Measurements from ENCODE around the gene CNPY1.

CNPY1 gene

DNA sequence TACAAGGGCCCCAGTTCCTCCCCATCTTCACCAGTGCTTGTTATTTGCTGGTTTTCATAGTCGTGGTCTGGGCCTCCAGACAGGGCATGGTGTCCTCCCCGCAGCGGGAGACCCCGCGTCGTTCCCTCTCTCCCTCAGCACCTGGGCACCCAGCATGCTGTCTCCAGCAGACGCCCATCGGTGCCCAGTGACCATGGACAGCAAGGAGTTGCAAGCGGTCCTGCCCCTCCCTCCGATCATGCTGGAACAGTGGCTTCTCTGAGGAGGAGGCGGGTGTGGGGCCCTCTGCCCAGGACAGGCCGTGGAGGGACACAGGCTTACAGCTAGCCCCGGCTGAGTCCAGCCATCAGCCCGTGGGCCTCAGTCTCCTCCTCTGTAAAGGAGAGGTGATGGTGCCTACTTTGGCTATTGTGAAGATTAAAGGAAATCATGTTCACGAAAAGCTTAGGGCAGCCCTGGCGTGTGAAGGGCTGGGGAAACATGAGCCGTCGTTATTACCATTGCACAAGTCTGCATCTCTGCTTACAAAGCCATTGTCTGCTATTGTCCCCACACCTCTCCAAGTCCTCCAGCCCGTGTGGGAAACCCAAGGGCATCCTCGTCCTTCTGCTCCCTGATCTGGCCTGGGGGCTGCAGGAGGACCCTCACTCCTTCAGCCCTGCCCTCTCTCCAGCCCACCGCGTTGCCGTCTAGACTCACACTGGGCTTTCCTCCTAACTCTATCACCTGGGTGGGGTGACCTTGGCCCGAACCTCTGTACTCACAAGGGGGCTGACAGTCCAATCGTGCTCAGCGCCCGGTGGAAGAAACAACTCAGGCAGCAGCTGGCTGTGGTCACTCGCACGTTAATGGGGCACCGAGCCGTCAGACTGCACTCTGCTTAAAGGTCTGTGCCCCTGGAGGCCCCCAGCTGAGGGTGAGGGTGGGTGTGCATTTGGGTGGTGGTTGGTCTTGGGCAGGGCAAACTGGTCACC lies 58.6 kb downstream of the CNPY1 start:
- DNase-seq, result no peak

DNA sequence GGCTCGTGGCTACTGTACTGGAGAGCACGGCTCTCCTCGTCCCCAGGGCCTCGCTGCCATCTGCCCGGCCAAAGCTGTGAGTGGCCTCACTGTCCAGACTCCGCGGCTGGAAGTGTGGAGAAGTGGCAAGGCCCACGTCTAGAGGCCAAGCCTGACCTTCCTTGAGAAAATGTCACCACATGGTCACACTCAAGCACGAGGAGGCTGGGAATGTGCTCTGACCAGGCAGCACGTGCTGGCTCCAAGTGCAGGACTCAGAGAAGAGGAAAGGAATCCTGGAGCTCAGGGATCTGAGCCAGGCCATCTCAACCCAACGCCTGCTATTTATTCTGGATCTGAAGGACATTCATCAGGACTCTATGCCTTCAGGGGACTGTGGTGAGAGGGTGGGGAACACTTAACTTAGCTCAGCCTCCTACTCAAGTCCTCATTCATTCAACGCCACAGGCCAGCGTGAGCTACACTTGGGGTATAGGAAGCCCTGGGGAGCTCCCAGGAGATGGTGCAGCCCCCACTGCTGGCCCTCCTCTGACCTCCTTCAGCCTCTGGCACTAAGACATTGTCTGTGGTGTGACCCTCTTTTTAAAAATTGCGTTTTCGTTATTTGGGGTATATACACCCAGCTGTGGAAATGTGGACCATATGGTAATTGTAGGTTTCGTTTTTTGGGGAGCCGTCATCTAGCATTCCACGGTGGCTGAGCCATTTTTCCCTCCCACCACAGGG lies 59.4 kb downstream of the CNPY1 start:
- no peak for DNase-seq

DNA sequence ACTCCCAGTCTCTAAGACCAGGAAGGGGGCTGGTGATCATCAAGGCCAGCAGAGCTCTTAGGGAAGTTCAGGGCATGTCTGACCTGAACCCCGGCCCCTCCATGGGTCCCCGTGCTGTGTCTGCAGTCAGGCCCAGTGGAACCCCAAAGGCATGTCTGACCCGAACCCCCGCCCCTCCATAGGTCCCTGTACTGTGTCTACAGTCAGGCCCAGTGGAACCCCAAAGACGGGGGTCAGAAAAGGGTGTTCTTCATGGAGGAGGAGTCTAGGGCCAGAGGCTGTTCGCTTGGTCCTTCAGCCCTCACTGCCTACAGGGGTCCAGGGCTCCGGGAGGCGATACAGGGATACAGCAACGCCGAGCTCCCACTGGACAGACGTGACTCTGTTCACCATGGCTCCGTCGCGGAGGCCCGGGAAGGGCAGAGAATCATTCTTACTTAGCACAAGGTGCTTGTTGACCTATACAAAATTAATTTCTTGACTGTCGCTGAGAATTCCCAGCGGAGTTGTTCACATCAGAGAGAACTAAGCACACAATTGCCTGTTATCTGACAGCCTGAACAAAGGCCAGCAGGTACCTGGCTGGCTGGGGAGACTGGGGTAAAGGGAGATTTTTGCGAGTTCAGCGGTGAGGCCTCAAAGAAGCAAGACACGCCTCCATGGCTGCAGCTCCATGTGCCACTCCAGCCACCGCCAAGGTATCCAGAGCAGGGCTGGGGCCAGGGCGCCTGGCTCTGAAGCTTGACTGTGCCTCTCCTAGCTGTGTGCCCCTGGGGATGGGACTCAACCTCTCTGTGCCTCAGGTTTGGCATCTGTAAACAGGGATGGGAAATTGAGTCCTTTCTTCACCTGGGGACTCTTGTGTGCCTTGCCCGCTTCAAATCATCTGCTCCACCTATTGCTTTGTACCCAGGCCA lies 61.6 kb downstream of the CNPY1 start:
- DNase-seq, result no peak

DNA sequence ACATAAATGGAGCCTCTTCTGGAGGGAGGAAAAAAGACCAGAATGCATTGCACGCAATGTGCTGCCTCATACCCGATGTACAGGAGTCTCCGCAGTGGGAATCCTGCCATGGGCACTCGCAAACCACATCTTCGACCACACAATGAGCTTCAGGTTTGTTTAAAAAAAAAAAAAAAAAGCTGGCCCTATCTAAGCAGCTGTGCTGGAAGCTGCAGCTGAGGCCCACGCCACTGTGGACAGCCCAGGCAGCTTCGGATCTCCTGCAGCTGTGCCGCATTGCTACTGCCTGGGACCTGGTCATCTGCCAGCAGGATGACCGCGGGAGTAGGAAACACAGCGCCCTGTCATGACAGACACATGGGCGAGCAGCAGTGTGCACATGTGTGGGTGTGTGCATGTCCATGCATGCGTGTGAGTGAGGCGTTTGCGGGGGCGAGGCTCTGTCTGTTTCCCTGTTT lies 62.5 kb downstream of the CNPY1 start:
- no peak for DNase-seq

DNA sequence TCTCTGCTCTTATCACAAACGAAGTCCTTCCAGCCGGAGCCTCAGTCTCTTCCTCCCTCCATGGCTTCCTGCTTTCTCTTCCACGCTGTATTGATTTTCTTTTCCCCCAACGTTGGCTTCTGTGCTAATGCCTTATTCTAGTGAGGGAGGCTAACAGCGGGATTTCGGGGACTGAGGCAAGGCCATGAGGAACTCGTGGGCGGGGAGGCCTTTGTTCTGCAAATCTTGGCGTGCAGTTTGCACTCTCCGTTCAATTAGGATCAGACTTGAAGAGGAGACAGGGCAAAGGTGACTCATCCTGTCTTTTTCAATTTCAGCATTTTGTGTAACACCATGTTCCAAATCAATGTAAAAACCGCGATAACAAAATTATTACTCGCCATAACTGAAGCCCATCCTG lies 63.1 kb downstream of the CNPY1 start:
- no peak for DNase-seq

DNA sequence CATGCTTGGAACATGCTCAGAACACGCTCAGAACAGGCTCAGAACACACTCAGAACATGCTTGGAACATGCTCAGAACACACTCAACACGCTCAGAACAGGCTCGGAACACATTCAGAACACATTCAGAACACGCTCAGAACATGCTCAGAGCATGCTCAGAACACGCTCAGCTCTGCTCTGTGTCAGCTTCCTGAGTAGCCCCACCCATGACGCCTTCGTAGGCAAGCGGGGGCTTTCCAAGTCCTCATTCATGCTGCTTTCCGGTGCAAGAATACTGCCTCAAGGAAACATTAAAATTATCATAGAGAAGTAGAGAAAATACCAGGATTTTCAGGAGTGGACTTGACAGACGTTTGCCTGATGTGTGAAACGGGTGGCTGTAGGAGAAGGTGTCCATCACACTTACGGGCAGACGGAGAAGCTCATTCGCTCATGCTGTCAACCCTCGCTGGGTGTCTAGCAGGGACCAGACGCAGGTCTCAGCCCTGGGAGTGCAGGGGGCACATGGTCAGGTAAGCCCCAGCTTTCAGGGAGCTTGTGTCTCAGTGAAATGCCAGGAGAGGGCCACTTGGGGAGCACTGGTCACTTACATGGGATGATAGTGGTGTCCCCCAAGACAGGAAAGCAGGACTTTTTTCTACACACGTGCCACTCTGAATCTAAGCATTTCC lies 63.7 kb downstream of the CNPY1 start:
- DNase-seq, result no peak

DNA sequence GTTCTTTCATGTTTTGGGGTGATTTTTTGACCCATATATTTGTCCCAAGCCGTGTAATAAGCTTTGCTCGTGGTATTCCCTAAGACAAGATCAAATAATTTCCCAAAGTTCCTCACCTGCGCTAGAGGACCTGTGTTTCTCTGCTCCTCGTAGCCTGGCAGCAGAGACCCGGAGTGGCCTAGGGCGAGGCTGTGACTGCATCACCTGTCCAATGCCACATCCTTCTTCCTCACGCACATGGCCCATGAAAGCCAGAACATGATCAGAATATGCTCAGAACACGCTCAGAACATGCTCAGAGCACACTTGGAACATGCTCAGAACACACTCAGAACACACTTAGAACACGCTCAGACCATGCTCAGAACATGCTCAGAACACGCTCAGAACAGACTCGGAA lies 64.6 kb downstream of the CNPY1 start:
- no peak for DNase-seq

DNA sequence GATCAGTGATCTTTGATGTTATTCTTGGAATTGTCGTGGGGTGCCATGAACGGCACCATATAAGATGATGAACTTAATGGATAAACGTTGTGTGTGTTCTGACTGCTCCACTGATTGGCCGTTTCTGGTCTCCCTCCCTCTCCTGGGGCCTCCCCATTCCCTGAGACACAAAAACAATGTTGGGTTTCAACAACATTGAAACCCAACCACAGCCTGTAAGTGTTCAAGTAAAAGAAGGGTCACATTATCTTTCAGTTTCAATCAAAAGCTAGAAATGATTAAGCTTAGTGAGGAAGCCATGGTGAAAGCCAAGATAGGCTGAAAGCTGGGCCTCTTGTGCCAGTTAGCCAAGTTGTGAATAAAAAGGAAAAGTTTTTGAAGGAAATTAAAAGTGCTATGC lies 68.9 kb downstream of the CNPY1 start:
- DNase-seq, result no peak

DNA sequence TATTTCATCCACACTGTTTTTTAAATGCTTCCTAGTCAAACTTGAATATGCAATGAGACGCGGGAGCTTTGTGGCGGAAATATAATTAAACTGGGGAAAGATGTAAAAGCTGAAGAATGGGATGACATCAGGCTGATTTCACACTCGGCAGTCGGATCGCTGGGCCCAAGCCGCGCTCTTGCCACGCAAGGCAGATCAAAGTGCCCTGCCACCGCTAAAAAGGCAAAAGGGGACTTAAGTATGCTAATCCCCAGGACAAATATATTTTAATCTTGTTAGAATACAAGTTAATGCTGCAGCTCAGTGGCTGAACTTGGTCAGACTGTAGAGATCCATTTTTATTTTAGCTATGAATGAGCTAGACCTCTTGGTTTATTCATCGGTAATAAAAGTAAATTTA lies 74.6 kb downstream of the CNPY1 start:
- DNase-seq, result no peak

DNA sequence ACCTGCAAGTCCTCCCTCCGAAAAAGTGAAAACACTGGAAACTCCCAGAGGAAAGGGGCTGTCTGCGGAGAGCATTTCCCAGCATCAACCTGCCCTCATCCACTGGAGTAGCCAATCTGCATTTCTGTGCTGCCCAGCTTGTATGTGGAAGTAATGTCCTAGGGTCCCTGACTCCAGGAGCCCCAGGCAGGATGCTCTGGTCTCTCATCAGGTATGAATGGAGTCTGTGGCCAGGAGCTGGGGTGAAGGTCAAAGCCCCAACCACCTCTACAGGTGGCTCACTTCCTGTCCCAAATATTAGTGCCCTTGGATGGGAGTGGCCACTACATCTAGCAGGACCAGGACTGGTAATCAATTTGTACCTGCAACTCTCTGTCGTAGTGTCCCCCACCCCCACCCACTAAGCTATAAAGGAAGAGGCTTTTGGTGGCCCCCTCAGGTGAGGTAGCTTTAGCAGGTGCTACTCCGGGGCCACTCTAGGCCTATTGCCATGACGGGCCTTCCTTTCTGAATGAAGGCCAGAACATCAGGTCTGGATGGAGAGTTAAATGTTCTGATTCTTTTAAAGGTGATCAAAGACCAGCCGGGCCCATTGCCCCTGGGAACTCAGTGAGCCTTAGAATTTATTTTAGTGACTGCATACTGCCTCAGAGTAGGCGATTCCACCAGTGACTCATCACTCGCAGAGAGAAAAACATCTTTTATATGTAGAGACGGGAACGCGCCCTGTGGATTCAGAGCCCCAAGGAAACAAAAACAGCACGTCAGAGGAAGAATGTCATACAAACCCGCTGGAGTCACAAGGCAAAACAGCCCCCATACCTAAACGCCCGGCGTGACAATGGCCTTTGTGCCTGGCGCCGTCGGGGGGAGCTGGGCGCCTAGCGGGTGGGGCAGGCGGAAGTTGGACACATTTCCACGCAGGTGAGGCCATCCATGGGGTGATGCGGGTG lies 75.4 kb downstream of the CNPY1 start:
- DNase-seq, result no peak

DNA sequence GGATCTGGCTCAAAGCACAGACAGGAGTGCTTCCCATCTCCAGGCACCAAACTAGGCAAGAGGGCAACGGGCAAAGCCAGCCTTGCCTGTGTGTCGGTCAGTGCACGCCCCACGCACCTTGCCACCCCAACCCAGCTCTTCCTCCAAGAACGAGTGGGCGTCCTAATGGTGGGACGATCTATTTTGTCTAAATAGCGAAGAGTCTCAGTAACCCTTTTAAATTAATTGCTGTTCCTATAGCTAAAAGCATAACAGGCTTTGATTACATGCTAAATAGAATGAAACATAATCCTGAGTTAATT lies 76.2 kb downstream of the CNPY1 start:
- no peak for DNase-seq

DNA sequence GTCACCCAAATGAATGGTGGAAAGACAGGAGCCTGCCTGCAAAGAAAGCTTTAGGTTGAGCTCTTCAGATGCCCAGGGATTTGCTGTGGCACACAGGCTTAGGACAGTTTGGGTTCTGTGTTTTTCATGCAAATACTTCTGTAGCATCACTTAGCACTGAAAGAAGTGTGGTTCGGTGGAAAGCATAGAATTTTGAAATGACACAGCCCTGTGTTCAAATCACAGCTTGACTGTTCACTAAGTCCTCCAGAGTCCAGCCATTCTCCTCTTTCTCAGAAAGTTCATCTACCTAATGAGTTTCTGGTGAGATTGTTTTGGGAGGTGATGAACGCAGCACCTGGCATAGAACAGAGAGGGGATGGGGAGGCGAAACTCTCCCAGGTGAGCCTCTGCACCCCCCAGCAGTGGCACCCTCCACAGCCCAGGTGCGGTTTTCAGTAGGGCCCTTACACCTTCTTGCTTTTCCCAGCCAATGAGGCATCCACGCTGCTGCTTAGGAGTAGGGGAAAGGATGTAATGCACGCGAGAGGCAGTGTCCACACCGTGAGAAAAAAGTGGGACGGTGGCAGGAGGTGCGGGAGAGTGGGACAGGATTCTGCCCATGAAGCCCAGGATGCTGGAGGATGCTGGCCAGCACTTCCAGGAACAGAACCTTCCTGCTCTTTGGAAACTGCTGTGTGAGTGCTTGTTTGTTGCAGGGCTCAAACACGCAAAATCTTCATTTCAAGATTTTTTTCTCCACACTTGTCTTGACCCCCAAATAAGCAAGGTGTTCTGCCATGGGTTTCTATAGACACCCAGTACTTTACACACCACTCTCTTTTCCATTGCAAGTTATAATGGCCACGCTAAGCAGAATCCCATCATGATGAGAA lies 76.8 kb downstream of the CNPY1 start:
- no peak for DNase-seq

DNA sequence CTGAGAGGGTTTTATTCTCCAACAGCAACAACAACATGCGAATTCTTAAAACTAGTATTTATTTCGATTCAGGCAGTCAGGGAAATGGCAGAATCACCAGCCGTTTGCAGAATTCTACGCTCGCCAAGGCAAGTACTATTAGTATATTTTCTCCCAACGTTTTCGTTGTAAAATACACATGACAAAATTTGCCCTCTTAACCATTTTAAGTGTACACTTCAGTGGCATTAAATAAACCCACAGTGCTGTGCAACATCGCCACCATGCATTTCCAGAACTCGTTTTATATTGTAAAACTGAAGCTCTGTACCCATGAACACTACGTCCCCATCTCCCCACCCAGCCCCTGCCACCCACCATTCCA lies 77.6 kb downstream of the CNPY1 start:
- no peak for DNase-seq

DNA sequence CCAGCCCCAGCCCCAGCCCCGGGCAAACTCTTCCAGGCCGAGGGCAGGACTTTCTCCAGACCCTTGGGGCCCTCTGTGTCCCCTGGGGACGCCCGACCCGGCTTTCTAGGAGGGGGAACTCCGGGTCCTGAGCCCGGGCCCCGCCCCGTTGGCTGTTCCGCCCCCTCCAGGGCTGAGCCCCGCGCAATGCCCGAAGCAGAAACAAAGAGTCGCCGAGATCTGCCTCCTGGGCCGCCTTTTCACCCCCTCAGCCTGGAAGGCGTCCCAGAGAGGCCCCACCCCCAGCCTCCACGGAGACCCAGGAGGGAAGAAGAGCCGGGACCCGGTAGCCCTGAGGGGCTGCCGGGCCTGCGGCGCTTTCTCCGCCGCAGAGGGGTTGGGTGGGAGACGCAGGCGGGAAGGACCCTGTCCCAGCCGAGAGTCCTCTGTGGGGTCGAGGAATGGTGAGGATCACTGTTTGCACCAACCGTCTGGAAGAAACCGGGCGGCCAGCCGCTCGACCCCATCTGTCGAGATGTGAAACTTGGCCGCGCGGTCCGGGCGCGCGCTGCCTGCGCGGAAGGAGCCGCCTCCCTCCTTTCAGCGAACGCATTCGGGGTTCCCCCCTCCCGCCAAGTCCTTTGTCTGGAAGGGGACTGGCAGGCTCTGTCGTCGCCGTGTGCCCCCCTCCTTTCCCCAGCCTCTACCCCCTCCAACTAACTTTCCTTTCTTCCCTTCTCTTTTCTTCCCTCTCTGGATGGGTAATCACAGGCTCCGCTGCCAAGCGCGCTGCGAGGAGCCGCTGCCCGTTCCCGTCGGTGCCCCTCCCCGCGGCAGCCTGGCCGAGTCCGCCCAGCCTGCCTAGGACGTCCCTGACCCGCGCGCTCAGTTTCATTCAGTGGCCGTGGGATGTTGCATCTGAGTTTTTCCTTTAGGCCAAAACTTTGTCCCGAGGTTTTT lies 78.2 kb downstream of the CNPY1 start:
- DNase-seq, result no peak

DNA sequence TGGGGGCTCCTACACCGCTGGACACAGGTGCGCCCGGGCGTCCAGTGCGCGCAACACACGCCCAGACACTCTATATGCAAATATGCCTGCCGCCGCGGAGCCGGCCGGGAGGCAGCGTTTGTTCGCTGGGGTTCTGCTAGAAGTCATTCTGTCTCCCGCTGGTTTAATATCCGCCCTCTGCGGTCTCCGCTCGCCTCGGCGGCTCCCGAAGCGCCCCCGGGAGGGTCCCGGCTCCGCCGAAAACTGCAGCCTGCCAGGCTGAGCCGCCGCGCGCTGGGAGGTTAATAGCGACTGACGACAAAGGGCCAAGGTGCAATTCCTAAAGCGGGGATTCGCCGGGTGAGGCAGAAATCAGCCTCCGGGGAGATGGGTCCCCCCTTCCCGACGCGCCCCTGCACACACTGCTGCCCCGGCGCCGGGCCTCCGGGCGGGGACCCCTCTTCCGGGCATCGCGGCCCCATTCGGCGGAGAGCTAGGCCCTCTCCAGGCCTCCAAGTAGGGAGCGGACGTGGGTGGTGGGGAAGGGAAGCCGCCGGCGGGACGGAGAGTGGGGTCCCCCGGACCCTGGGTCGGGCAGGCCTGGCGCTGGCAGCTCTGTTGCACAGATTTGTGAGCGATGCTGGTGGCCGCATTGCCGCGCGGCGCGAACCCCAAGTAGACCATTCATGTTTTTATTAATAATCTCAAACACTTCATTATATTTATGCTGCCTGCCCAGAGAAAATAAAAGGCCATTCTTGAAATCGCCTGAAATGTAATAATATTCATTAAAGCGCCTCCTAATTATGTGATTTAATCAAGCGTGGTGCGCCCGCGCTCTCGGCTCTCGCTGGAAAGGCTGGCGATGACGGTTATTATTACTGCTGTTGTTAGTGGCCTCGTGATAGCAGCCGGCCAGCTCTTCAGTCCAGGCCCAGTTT lies 79.3 kb downstream of the CNPY1 start:
- DNase-seq, result peak; percentile 30

DNA sequence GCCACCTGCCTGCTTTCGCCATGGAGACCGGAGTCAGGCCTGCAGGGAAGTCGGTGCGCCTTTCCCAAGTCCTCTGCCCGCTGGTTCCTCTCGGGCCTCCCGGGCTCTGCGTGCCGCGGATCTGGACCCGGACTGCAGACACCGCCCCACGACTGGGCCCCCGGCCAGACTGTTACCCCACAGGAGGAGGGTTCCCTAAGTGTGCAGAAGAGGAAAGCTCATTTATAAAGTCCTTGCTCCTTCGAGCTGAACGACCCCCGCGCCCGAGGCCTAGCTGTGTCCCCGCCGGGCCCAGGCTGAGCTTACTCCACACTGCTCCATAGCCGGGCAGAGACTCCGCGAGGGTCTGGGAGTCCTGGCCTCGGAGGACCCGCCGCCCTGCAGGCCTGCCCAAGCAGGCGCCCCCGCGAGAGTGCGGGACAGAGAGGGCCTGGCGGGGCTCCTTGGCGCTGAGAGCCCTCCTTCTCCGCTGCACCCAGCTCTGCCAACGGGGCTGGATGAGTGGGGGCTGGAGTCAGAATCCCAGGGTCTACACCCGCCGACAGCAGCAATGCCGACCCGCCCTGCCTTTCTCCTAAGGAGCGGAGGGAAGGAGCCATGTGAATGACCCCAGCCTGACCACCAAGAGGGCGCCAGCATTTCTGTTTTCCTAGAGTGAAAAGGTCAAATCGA lies 80.1 kb downstream of the CNPY1 start:
- no peak for DNase-seq

DNA sequence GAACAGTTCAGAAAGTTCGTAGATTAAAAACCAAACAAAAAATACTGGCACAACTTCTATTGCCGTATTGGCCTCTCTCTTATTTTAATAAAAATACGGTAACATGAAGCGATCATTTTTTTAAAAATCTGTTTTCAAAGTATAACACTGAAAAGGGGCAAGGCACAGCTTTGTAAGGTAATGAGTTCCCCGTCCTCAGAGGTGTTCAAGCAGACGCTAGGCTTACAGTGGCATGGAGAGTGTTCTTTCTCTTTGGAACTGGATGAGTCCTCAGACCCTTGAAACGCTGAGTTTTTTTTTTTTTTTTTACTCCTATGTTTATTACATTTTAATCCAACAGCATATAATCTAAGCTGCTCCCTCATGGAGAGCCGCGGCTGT lies 80.6 kb downstream of the CNPY1 start:
- no peak for DNase-seq

Measured in stimulated activated CD4-positive, alpha-beta T cell treated with anti-CD3 and anti-CD28 coated beads, Interleukin-4, amount 100 ng/mL, for 24 hours (primary cell).